Measurements from ENCODE around the gene ABCA13. TPM values are rescaled to one million over a fixed set of nuclear protein-coding genes. Genes with fewer than 3 reads are reported as not detected.

ABCA13 gene
- total RNA-seq, 1 donor, result 0.54 TPM

DNA sequence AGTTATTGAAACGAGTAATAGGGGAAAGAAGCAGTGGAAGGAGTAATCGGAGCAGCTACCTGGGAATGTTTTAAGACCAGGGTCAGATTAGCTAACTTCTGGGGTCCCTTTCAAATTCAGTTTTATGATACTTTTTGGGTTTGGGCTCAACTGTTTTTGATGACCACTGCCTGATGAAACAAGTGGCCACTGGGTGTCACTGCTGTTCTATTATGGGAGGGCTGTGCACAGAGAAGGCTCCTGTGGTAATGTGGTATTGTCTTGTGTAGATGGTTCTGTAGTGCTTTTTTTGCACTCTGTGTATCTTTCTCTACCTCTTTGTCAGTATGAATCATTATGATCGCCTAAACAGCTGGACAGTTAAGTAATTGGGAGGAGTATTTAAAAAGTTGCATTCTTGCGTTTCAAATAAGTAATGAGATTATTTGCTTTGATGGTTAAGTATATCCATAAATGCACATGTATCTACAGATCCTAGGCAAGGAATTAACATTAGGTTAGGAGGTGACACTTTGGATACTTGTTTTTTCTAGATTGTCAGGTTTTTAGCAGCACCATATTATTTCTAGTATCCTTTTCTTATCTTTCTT, 128.4 kb downstream of the ABCA13 start:
- TF ChIP-seq, protein P1, sequence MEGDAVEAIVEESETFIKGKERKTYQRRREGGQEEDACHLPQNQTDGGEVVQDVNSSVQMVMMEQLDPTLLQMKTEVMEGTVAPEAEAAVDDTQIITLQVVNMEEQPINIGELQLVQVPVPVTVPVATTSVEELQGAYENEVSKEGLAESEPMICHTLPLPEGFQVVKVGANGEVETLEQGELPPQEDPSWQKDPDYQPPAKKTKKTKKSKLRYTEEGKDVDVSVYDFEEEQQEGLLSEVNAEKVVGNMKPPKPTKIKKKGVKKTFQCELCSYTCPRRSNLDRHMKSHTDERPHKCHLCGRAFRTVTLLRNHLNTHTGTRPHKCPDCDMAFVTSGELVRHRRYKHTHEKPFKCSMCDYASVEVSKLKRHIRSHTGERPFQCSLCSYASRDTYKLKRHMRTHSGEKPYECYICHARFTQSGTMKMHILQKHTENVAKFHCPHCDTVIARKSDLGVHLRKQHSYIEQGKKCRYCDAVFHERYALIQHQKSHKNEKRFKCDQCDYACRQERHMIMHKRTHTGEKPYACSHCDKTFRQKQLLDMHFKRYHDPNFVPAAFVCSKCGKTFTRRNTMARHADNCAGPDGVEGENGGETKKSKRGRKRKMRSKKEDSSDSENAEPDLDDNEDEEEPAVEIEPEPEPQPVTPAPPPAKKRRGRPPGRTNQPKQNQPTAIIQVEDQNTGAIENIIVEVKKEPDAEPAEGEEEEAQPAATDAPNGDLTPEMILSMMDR (IDR thresholded peaks at IDR 0.05; ENCODE audit: insufficient read depth, low read length), result peak; percentile 77
- DNase-seq (ENCODE audit: low read depth), result peak; percentile 72
- H3K4me3 ChIP-seq (ENCODE audit: low read depth, low read length), result no peak overlapping the region

DNA sequence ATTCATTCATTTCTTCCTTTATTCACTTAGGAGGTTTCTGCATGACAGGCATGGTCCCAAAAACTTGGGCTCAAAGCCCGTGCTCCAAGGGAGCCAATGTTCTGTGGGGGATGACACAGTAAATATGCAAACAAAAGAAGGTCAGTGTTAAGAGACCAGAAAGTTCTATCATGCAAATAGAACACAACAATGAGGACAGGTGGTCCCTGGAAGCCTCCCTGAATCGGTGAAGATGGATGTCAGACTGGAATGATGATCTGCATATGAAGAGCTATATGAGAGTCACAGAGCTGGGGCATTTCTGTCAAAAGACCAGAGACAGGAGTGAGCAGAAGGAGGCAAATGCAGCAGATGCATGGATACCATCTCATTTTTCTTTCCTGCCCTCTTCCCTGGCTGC, 129.0 kb downstream of the ABCA13 start:
- H3K4me3 ChIP-seq (ENCODE audit: low read depth, low read length), result no peak overlapping the region
- no peak for DNase-seq (ENCODE audit: low read depth)
- TF ChIP-seq, protein P1 (IDR thresholded peaks at IDR 0.05; ENCODE audit: insufficient read depth, low read length), result no peak

DNA sequence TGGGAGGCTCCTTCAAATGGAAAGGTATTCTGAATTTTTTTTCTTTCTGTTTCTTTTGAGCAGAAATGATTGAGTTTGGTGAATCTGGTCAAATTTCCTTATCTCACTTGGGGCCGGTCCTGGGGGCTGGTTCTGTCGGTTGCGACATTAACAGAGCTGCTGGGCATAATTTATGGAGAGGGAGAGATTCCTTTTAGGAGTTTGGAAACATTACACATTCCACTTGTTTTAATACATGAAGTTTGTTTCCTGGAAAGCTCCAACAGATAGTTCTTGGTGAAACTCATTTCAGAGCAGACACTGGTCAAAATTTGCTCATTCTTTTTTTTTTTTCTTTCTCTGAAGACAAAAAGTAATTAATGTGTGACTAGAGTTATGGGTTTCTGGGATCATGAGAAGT, 129.9 kb downstream of the ABCA13 start:
- DNase-seq (ENCODE audit: low read depth), result peak; percentile 24
- TF ChIP-seq, protein P1 (IDR thresholded peaks at IDR 0.05; ENCODE audit: insufficient read depth, low read length), result no peak
- no peak overlapping the region for H3K4me3 ChIP-seq (ENCODE audit: low read depth, low read length)

DNA sequence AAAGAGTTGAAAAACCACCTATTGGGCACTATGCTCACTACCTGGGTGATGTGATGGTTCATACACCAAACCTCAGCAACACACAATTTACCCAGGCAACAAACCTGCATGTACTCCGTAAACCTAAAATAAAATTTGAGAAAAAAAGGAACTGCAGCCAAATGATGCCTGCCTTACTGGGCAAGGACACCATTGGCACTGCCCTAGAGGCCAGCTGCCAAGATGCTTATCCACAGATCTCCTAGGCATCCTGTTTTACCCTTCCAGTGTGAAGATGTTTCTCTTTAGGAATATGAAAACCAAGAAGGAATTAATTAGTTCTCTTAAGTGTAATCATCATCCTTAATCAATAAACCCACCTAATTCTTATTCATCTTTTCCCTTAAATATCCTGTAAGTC, 133.4 kb downstream of the ABCA13 start:
- TF ChIP-seq, protein P1 (IDR thresholded peaks at IDR 0.05; ENCODE audit: insufficient read depth, low read length), result no peak
- no peak overlapping the region for H3K4me3 ChIP-seq (ENCODE audit: low read depth, low read length)
- DNase-seq (ENCODE audit: low read depth), result no peak

DNA sequence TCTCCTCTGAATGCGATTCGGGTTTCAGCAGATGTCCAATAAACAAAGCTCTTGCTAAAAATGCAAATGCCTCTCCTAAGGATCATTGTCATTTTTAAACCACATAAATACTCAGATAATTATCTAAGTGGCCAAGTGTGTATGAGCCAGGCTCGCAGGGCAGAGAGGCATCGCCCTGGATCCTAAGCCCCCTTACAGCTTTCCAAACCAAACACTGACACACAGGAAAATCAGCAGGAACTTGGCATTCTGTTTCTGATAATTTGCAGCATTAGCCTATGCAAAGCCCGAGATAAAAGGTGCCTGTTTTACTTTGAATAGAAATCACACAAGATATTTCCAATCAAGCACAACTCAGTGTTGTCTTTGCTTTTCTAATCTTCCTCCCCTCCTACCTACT, 134.4 kb downstream of the ABCA13 start:
- TF ChIP-seq, protein P1 (IDR thresholded peaks at IDR 0.05; ENCODE audit: insufficient read depth, low read length), result no peak
- DNase-seq (ENCODE audit: low read depth), result no peak
- no peak overlapping the region for H3K4me3 ChIP-seq (ENCODE audit: low read depth, low read length)

DNA sequence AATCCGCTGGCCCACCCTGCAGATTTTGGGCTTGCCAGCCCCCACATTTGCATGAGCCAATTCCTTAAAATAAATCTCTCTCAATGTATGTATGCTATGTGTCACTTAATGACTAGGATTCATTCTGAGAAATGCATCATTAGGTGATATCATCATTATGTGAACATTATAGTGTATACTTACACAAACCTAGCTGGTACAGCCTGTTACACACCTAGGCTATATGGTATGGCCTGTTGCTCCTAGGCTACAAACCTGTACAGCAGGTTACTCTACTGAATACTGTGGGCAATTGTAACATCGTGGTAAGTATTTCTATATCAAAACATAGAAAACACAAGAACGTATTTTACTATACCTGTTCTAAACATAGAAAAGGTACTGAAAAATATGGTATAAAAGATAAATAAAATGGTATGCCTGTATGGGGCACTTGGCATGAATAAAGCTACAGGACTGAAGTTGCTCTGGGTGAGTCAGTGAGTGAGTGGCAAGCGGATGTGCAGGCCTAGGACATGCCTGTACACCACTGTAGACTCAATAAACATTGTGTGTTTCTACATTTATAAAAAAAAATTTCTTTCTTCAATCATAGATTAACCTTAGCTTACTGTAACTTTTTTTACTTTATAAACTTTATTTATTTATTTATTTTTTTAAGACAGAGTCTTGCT, 135.9 kb downstream of the ABCA13 start:
- no peak overlapping the region for H3K4me3 ChIP-seq (ENCODE audit: low read depth, low read length)
- TF ChIP-seq, protein P1 (IDR thresholded peaks at IDR 0.05; ENCODE audit: insufficient read depth, low read length), result no peak
- no peak for DNase-seq (ENCODE audit: low read depth)
